ENCODE results near the gene MYL12A. TPM values are rescaled to one million over a fixed set of nuclear protein-coding genes. Genes with fewer than 3 reads are reported as not detected.

The MYL12A gene
- total and polyA plus RNA-seq, 2 donors (not counting 3 experiments of a cell fraction or from before 2014, with no cell fraction given), result 597 to 796 TPM

- no peak overlapping the region for H2AFZ ChIP-seq (ENCODE audit: low read depth, low read length)
- ChIA-PET CTCF (no interaction called here), POLR2A (no interaction called here)
- no peaks in the 10 kb centered on the region for H3K9me1 ChIP-seq (replicated peaks; ENCODE audit: control insufficient read depth, extremely low read depth, insufficient read depth, low read length)
- TF ChIP-seq MYC (IDR thresholded peaks at IDR 0.05; ENCODE audit: low read depth, low read length), result no peak
- peak; percentile 8 for TF ChIP-seq POLR2AphosphoS5 (IDR thresholded peaks at IDR 0.05; ENCODE audit: insufficient read depth, low read depth, low read length)
- H3K79me2 ChIP-seq (ENCODE audit: control insufficient read depth, insufficient read depth, low read length), result peaks cover 62% of the 10 kb centered on the region
- no peaks in the 10 kb centered on the region for H3K9me3 ChIP-seq (replicated peaks; ENCODE audit: control insufficient read depth, insufficient read depth, low read length)
- no peak overlapping the region for H3K9ac ChIP-seq (replicated peaks; ENCODE audit: extremely low read depth, insufficient read depth, low read length)
- DNase-seq (ENCODE audit: low read depth, low spot score), result no peak
- peaks cover 26 to 36% of the 10 kb centered on the region in 2 experiments for H3K36me3 ChIP-seq (ENCODE audit: control insufficient read depth in 2 of 2, extremely low read depth in 1 of 2, insufficient read depth in 2 of 2, low read length in 2 of 2)
- H4K20me1 ChIP-seq (replicated peaks; ENCODE audit: control insufficient read depth, extremely low read depth, insufficient read depth, low read length), result no peaks in the 10 kb centered on the region
- H3K27ac ChIP-seq (ENCODE audit: insufficient read depth, low read depth, low read length), result no peak overlapping the region
- no peak overlapping the region for H3K4me2 ChIP-seq (ENCODE audit: insufficient read depth, low read length)
- intact Hi-C loops (cut with micrococcal nuclease) (no loop called here), dilution Hi-C loops (cut with MboI; ENCODE audit: extremely low pct_ligation_motif_present, low sequenced_read_pairs) (loop anchor here (25.0 kb wide), 1 partner anchor 208 kb away; the partner anchor contains the start of gene TGIF1)
- no peak for FAIRE-seq
- no TSS peak for BruUV-seq (replicated peaks)
- H3K27me3 ChIP-seq (ENCODE audit: control insufficient read depth in 2 of 2, insufficient read depth in 2 of 2, low read length in 2 of 2), result no peaks in the 10 kb centered on the region
- no peak overlapping the region for H3K4me3 ChIP-seq (replicated peaks in 1 of 3; ENCODE audit: insufficient read depth in 1 of 3, low read depth in 1 of 3, low read length in 3 of 3)
- H3K4me1 ChIP-seq (ENCODE audit: control insufficient read depth, extremely low read depth, insufficient read depth, low read length), result peaks cover 52% of the 10 kb centered on the region
Observed at GRCh38 chr18:3254725-3255124, 7.1 kb downstream of the MYL12A start.

DNA sequence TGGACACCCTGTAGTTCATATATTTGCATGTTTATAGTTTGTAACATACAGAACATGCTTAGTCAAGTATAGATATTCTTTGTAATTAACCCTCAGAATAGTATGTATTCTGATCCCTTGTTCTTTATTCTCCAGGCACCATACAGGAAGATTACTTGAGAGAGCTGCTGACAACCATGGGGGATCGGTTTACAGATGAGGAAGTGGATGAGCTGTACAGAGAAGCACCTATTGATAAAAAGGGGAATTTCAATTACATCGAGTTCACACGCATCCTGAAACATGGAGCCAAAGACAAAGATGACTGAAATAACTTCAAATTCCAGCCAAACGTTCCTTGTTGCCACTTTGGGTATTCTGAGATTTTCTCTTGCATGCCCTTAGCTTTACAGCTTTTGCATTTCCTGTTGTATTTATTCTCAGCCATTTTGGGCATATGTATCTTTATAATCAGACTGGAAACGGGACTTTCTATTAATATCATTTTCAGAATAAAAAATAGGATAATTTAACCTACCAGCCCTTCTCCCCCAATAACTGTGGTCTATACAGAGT, 8.1 kb downstream of the MYL12A start:
- Histone ChIP-seq H2AFZ (ENCODE audit: low read depth, low read length) (no peak overlapping the region), H3K4me1 (ENCODE audit: control insufficient read depth, extremely low read depth, insufficient read depth, low read length) (peaks cover 47% of the 10 kb centered on the region), H4K20me1 (replicated peaks; ENCODE audit: control insufficient read depth, extremely low read depth, insufficient read depth, low read length) (no peaks in the 10 kb centered on the region), H3K4me3 (replicated peaks in 1 of 3; ENCODE audit: insufficient read depth in 1 of 3, low read depth in 1 of 3, low read length in 3 of 3) (no peak overlapping the region), H3K9me3 (replicated peaks; ENCODE audit: control insufficient read depth, insufficient read depth, low read length) (no peaks in the 10 kb centered on the region), H3K27ac (ENCODE audit: insufficient read depth, low read depth, low read length) (no peak overlapping the region), H3K4me2 (ENCODE audit: insufficient read depth, low read length) (peak overlapping the region; percentile 8), H3K9me1 (replicated peaks; ENCODE audit: control insufficient read depth, extremely low read depth, insufficient read depth, low read length) (no peaks in the 10 kb centered on the region), H3K79me2 (ENCODE audit: control insufficient read depth, insufficient read depth, low read length) (peaks cover 55% of the 10 kb centered on the region), H3K27me3 (ENCODE audit: control insufficient read depth in 2 of 2, insufficient read depth in 2 of 2, low read length in 2 of 2) (no peaks in the 10 kb centered on the region), H3K9ac (replicated peaks; ENCODE audit: extremely low read depth, insufficient read depth, low read length) (no peak overlapping the region), H3K36me3 (ENCODE audit: control insufficient read depth in 2 of 2, extremely low read depth in 1 of 2, insufficient read depth in 2 of 2, low read length in 2 of 2) (peaks cover 26 to 32% of the 10 kb centered on the region in 2 experiments)
- no peak for TF ChIP-seq FOS (IDR thresholded peaks at IDR 0.05; ENCODE audit: borderline replicate concordance, insufficient read depth, low read length)
- no peak for TF ChIP-seq GATA2 (IDR thresholded peaks at IDR 0.05; ENCODE audit: insufficient read depth, insufficient read length, low read depth, low read length)
- TF ChIP-seq, protein P1, sequence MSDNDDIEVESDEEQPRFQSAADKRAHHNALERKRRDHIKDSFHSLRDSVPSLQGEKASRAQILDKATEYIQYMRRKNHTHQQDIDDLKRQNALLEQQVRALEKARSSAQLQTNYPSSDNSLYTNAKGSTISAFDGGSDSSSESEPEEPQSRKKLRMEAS (IDR thresholded peaks at IDR 0.05; ENCODE audit: insufficient read depth, insufficient read length), result no peak
- no peak for TF ChIP-seq JUN (IDR thresholded peaks at IDR 0.05; ENCODE audit: borderline replicate concordance, insufficient read depth, insufficient read length, low read depth)
- no TSS peak for BruUV-seq (replicated peaks)
- ChIA-PET CTCF (interaction anchor here (2.0 kb wide), 1 partner anchor 9 kb away, joined by 4 read pairs; no protein-coding TSS in a partner anchor), POLR2A (interaction anchor here (1.2 kb wide), 1 partner anchor 8 kb away, joined by 3 read pairs; the partner anchor contains the start of gene MYL12A)
- DNase-seq (ENCODE audit: low read depth, low spot score), result no peak
- dilution Hi-C loops (cut with MboI; ENCODE audit: extremely low pct_ligation_motif_present, low sequenced_read_pairs) (loop anchor here (25.0 kb wide), 1 partner anchor 207 kb away; the partner anchor contains the start of gene TGIF1), intact Hi-C loops (cut with micrococcal nuclease) (no loop called here)
- FAIRE-seq, result peak; percentile 72
